ENCODE measurements around the gene ICAM4.

DNA sequence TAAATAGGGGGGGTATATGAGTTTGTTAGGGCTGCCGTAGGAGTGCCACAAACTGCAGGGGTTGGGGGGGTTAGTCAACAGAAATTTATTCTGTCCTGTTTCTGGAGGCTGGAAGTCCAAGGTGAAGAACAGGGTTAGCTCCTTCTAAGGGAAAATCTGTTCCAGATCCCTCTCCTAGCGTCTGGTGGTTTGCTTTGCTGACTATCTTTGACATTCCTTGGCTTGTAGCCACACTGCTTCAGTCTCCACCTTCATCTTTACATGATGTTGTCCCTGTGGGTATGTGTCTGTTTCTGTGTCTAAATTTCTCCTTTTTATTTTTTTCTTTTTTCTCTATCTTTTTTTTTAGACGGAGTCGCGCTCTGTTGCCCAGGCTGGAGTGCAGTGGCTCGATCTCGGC, 24.0 kb upstream of the ICAM4 start:
- TF ChIP-seq, protein P1, sequence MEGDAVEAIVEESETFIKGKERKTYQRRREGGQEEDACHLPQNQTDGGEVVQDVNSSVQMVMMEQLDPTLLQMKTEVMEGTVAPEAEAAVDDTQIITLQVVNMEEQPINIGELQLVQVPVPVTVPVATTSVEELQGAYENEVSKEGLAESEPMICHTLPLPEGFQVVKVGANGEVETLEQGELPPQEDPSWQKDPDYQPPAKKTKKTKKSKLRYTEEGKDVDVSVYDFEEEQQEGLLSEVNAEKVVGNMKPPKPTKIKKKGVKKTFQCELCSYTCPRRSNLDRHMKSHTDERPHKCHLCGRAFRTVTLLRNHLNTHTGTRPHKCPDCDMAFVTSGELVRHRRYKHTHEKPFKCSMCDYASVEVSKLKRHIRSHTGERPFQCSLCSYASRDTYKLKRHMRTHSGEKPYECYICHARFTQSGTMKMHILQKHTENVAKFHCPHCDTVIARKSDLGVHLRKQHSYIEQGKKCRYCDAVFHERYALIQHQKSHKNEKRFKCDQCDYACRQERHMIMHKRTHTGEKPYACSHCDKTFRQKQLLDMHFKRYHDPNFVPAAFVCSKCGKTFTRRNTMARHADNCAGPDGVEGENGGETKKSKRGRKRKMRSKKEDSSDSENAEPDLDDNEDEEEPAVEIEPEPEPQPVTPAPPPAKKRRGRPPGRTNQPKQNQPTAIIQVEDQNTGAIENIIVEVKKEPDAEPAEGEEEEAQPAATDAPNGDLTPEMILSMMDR (IDR thresholded peaks at IDR 0.05): no peak
- TF ChIP-seq EZH2phosphoT487 (IDR thresholded peaks at IDR 0.05; ENCODE audit: borderline replicate concordance, low read depth) (no peak), MXI1 (IDR thresholded peaks at IDR 0.05; ENCODE audit: low read depth, low read length) (no peak), GABPA (IDR thresholded peaks at IDR 0.05; ENCODE audit: low read depth) (no peak), YY1 (IDR thresholded peaks at IDR 0.05; ENCODE audit: low read depth) (no peak), RFX5 (IDR thresholded peaks at IDR 0.05; ENCODE audit: low read length) (no peak), TAF1 (IDR thresholded peaks at IDR 0.05; ENCODE audit: borderline replicate concordance, low read depth, low read length) (no peak), ELF1 (IDR thresholded peaks at IDR 0.05) (no peak)
- TF ChIP-seq, protein P2, sequence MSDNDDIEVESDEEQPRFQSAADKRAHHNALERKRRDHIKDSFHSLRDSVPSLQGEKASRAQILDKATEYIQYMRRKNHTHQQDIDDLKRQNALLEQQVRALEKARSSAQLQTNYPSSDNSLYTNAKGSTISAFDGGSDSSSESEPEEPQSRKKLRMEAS (IDR thresholded peaks at IDR 0.05; ENCODE audit: low read depth): no peak
